GM06990 (cell line): ENCODE measurements around the gene CDC42EP3.

Experiments
- DNase-seq: peaks from one replicate; pipeline ENCODE4 v3.0.0-alpha.2; 2011; ENCODE audit not compliant: insufficient read length; ENCODE audit errors: extremely low read depth
- H3K27me3 ChIP-seq: replicated peaks from 2 replicates; pipeline ENCODE4 v1.6.0; 2011; ENCODE audit warnings: low read length; ENCODE audit not compliant: control insufficient read depth, insufficient read depth
- H3K36me3 ChIP-seq: 2 replicates; pipeline ENCODE4 v1.5.1; 2011; ENCODE audit warnings: low read length; ENCODE audit not compliant: control insufficient read depth, insufficient read depth
- H3K4me3 ChIP-seq: replicated peaks from 2 replicates; pipeline ENCODE4 v1.5.1; 2011; ENCODE audit warnings: low read depth, mild to moderate bottlenecking, control low read depth, low read length
- CTCF ChIP-seq: IDR thresholded peaks from 2 replicates; pipeline ENCODE4 v1.5.1; 2011; ENCODE audit warnings: low read length, control low read depth, mild to moderate bottlenecking, inconsistent platforms; ENCODE audit not compliant: insufficient read depth, poor library complexity, severe bottlenecking

Gene CDC42EP3

GRCh38 chr2:37599688-37600525, 71.5 kb downstream of the CDC42EP3 start:
- TF ChIP-seq CTCF, result no peak
- no peaks in the 10 kb centered on the region for H3K27me3 ChIP-seq
- no peak overlapping the region for H3K4me3 ChIP-seq
- DNase-seq, result no peak
- no peaks in the 10 kb centered on the region for H3K36me3 ChIP-seq

DNA sequence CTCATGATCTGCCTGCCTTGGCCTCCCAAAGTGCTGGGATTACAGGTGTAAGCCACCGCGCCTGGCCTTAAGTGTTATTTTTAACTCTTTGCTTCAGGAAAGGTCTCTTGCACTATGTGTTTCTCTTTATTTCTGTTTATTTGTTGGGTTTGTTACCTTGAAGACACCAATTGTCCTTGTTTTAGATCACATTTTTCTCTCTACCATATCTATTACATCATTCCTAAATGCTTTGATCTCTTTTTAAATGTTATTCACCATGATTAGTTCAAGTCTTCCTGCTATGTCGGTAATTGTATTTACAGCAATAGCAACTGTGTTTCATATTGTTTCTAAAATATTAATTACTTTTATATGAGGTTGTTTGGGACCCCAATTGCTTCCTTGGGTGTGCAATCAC, 77.7 kb downstream of the CDC42EP3 start:
- Histone ChIP-seq H3K4me3 (no peak overlapping the region), H3K36me3 (no peaks in the 10 kb centered on the region), H3K27me3 (no peaks in the 10 kb centered on the region)
- TF ChIP-seq CTCF, result no peak
- DNase-seq, result no peak

DNA sequence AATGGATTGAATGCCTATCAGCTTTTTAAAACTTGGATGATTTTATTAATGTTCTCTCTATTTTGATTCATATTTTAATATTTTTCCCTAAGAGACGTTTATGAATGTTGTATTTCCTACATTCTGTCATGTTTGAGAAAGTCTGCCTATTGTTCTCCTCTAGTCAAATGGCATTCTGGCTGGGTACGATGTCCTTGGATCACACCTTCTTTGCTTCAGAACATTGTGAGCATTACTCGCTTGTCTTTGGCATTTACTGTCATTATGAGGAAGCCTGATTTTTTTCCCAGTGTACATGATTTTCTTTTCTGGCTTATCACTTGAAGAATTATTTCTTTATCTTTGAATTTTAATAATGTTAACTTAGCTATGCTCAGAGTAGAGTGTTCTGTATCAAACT, 78.4 kb downstream of the CDC42EP3 start:
- no peaks in the 10 kb centered on the region for H3K36me3 ChIP-seq
- DNase-seq, result no peak
- H3K4me3 ChIP-seq, result no peak overlapping the region
- TF ChIP-seq CTCF, result no peak
- H3K27me3 ChIP-seq, result no peaks in the 10 kb centered on the region
